ENCODE results near the gene TPH1. TPM values are rescaled to one million over a fixed set of nuclear protein-coding genes. Genes with fewer than 3 reads are reported as not detected.

The TPH1 gene
- total and polyA plus RNA-seq, 9 of the 15 experiments (the other 6 are each of a cell fraction or from before 2014, with no cell fraction given) = 0.04 to 0.29 (median 0.17) TPM

DNA sequence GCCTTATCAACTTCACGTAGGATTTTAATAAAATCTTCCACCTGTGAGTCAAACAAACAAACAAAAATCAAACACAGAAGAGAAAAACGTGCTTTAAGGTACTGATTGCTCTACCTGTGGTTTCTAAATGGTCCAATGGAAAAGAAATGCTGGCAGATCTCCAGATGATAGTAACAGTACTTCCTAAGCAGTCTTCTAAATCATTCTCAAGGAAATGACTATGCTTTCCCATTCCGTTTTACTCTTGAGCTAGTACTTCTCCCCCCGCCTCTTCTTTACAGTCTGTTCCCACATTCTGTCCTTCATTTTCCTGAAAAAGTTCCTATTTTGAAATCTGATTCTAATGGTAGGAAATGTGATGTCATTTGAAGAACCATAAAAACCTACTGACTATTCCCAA, 34.4 kb upstream of the TPH1 start (continued):
- TF ChIP-seq, protein P1, sequence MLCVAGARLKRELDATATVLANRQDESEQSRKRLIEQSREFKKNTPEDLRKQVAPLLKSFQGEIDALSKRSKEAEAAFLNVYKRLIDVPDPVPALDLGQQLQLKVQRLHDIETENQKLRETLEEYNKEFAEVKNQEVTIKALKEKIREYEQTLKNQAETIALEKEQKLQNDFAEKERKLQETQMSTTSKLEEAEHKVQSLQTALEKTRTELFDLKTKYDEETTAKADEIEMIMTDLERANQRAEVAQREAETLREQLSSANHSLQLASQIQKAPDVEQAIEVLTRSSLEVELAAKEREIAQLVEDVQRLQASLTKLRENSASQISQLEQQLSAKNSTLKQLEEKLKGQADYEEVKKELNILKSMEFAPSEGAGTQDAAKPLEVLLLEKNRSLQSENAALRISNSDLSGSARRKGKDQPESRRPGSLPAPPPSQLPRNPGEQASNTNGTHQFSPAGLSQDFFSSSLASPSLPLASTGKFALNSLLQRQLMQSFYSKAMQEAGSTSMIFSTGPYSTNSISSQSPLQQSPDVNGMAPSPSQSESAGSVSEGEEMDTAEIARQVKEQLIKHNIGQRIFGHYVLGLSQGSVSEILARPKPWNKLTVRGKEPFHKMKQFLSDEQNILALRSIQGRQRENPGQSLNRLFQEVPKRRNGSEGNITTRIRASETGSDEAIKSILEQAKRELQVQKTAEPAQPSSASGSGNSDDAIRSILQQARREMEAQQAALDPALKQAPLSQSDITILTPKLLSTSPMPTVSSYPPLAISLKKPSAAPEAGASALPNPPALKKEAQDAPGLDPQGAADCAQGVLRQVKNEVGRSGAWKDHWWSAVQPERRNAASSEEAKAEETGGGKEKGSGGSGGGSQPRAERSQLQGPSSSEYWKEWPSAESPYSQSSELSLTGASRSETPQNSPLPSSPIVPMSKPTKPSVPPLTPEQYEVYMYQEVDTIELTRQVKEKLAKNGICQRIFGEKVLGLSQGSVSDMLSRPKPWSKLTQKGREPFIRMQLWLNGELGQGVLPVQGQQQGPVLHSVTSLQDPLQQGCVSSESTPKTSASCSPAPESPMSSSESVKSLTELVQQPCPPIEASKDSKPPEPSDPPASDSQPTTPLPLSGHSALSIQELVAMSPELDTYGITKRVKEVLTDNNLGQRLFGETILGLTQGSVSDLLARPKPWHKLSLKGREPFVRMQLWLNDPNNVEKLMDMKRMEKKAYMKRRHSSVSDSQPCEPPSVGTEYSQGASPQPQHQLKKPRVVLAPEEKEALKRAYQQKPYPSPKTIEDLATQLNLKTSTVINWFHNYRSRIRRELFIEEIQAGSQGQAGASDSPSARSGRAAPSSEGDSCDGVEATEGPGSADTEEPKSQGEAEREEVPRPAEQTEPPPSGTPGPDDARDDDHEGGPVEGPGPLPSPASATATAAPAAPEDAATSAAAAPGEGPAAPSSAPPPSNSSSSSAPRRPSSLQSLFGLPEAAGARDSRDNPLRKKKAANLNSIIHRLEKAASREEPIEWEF (CRISPR knock-in tag; IDR thresholded peaks at IDR 0.05) = no peak
- no peak for TF ChIP-seq BDP1 (IDR thresholded peaks at IDR 0.05; ENCODE audit: insufficient read depth, insufficient read length)
- TF ChIP-seq SMARCB1 (IDR thresholded peaks at IDR 0.05; ENCODE audit: insufficient read length, low read depth) = no peak
- no peak for TF ChIP-seq SP1 (CRISPR knock-in tag; IDR thresholded peaks at IDR 0.05)

DNA sequence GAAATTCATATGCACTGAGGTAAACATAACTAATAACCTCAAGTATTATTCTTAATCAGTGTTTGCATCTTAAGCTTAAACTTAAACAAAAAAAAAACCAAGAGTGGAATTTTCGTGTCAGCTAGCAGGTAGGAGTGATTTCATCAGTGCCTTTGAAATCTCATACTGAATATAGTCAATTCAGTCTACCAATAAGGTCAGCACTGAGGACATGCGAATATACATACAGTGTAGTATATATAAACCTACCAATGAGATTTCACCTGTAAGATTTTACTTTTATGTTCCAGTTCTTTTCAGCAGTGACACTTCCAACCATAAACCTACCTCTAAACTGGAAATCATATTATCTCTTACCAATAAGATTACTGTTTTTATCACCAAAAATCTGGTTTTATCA, 32.8 kb upstream of the TPH1 start:
- no peak overlapping the region for H3K9ac ChIP-seq (ENCODE audit: insufficient read depth in 1 of 2, low read depth in 2 of 2, low read length in 2 of 2)
- H3K36me3 ChIP-seq (ENCODE audit: control insufficient read depth, insufficient read depth, low read length) = peaks cover 46% of the 10 kb centered on the region; the same call in 2 of the 3 replicates
- intact Hi-C loops (cut with micrococcal nuclease) (no loop called here), in situ Hi-C loops (cut with MboI) (no loop called here)
- DNase-seq (ENCODE audit: extremely low read depth in 1 of 4, low spot score in 3 of 4) (no peak), ATAC-seq (no peak), FAIRE-seq (no peak)
- 82% methylated on average over 2 of the region's 2 CpGs for WGBS (ENCODE audit: insufficient coverage, low coverage, missing lambda C conversion rate)
- ChIA-PET POLR2A (no interaction called here), CTCF (ENCODE audit: low intra/inter-chr PET ratio) (no interaction called here)
- TF ChIP-seq ZNF316 (IDR thresholded peaks at IDR 0.05) (no peak), ZNF785 (CRISPR knock-in tag; IDR thresholded peaks at IDR 0.05) (no peak), ELF1 (tag; IDR thresholded peaks at IDR 0.05) (no peak), RBM22 (IDR thresholded peaks at IDR 0.05; ENCODE audit: low read depth, low read length, poor library complexity, severe bottlenecking) (no peak), ZNF41 (CRISPR knock-in tag; conservative IDR thresholded peaks at IDR 0.05) (no peak)
- TF ChIP-seq, protein P2, sequence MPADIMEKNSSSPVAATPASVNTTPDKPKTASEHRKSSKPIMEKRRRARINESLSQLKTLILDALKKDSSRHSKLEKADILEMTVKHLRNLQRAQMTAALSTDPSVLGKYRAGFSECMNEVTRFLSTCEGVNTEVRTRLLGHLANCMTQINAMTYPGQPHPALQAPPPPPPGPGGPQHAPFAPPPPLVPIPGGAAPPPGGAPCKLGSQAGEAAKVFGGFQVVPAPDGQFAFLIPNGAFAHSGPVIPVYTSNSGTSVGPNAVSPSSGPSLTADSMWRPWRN (IDR thresholded peaks at IDR 0.05; ENCODE audit: low read depth) = no peak
- TF ChIP-seq, protein P3, sequence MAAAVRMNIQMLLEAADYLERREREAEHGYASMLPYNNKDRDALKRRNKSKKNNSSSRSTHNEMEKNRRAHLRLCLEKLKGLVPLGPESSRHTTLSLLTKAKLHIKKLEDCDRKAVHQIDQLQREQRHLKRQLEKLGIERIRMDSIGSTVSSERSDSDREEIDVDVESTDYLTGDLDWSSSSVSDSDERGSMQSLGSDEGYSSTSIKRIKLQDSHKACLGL (CRISPR knock-in tag; IDR thresholded peaks at IDR 0.05; ENCODE audit: borderline replicate concordance, poor library complexity, severe bottlenecking) = no peak
- TF ChIP-seq, protein P4, sequence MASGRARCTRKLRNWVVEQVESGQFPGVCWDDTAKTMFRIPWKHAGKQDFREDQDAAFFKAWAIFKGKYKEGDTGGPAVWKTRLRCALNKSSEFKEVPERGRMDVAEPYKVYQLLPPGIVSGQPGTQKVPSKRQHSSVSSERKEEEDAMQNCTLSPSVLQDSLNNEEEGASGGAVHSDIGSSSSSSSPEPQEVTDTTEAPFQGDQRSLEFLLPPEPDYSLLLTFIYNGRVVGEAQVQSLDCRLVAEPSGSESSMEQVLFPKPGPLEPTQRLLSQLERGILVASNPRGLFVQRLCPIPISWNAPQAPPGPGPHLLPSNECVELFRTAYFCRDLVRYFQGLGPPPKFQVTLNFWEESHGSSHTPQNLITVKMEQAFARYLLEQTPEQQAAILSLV (tag; IDR thresholded peaks at IDR 0.05) = no peak
- H3K9me3 ChIP-seq (replicated peaks; ENCODE audit: control insufficient read depth, insufficient read depth, low read depth, low read length) = no peaks in the 10 kb centered on the region
- H3K4me1 ChIP-seq (replicated peaks in 1 of 2; ENCODE audit: control insufficient read depth in 2 of 2, insufficient read depth in 2 of 2, low read length in 2 of 2) = no peaks in the 10 kb centered on the region
- BruUV-seq (replicated peaks) = no TSS peak
- H4K20me1 ChIP-seq (replicated peaks; ENCODE audit: control insufficient read depth, insufficient read depth, low read length) = no peaks in the 10 kb centered on the region
- no peak overlapping the region for H2AFZ ChIP-seq (ENCODE audit: low read depth, low read length)
- no peaks in the 10 kb centered on the region for H3K9me1 ChIP-seq (ENCODE audit: control insufficient read depth, insufficient read depth, low read length)
- no peaks in the 10 kb centered on the region for H3K27me3 ChIP-seq (ENCODE audit: control insufficient read depth in 2 of 2, insufficient read depth in 2 of 2, low read length in 2 of 2)
- no peak overlapping the region for H3K4me3 ChIP-seq
- no peak overlapping the region for H3K4me2 ChIP-seq (ENCODE audit: insufficient read depth, low read length)
- no peaks in the 10 kb centered on the region for H3K79me2 ChIP-seq (ENCODE audit: control insufficient read depth, insufficient read depth, low read length)
- no peak overlapping the region for H3K27ac ChIP-seq (ENCODE audit: extremely low read depth, low read depth, low read length)
